NCI-H2171 (cell line): Measurements from ENCODE around the gene CDC42BPG.

Experiments used
- DNase-seq: peaks from one replicate; lab custom pipeline; 2025; lab: John Stamatoyannopoulos, UW

CDC42BPG gene

GRCh38 chr11:64879244-64879900 lies 34.9 kb upstream of the CDC42BPG start:
- DNase-seq: no peak

DNA sequence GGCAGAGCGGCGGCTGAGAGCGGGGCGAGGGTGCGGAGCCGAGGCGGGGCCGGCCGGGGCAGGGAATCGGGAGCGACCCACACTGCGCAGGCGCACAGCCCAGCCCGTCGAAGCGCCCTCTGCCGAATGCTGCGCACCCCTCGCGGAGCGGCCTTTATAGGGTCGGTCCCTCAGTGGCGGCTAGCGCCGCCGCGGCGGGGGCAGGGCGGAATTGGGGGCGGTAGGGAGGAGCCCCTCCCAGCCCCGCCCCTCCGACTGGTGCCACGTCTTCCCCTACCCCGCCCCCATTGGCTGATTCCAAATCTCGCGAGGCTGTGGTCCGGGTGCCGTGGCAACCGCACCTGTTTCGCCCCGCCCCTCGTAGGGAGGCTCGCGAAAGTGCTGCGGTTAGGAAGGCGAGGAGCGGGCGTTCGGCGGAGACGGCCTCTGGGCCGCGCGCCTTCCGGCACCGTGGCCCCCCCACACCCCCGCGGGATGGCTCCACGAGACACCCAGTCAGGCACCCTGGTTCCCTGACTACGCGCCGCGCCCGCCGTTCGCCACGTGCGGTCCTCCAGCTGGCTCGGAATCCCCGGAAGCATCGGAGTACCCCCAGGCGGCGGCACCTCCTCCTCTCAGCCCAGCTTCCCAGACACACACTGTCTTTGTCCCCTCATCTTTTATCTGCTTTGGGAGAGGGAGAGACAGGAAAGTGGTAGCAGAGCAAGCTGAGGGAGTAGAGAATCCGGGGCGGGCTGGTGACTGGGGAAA lies 34.2 kb upstream of the CDC42BPG start, which contains the start of gene EHD1:
EHD1 (minus strand) TSS at position 128 of the 750 bp plus-strand sequence. CDS start 157 bp downstream, outside the sequence.
- DNase-seq: peak; percentile 99

GRCh38 chr11:64878223-64878493 lies 33.7 kb upstream of the CDC42BPG start:
- DNase-seq: no peak

GRCh38 chr11:64877390-64878222 lies 33.2 kb upstream of the CDC42BPG start:
- DNase-seq: no peak

- no peak for DNase-seq
Observed at GRCh38 chr11:64876835-64877341, 32.4 kb upstream of the CDC42BPG start.

GRCh38 chr11:64876229-64876750 lies 31.8 kb upstream of the CDC42BPG start:
- no peak for DNase-seq

GRCh38 chr11:64875369-64876228 lies 31.1 kb upstream of the CDC42BPG start:
- no peak for DNase-seq

DNA sequence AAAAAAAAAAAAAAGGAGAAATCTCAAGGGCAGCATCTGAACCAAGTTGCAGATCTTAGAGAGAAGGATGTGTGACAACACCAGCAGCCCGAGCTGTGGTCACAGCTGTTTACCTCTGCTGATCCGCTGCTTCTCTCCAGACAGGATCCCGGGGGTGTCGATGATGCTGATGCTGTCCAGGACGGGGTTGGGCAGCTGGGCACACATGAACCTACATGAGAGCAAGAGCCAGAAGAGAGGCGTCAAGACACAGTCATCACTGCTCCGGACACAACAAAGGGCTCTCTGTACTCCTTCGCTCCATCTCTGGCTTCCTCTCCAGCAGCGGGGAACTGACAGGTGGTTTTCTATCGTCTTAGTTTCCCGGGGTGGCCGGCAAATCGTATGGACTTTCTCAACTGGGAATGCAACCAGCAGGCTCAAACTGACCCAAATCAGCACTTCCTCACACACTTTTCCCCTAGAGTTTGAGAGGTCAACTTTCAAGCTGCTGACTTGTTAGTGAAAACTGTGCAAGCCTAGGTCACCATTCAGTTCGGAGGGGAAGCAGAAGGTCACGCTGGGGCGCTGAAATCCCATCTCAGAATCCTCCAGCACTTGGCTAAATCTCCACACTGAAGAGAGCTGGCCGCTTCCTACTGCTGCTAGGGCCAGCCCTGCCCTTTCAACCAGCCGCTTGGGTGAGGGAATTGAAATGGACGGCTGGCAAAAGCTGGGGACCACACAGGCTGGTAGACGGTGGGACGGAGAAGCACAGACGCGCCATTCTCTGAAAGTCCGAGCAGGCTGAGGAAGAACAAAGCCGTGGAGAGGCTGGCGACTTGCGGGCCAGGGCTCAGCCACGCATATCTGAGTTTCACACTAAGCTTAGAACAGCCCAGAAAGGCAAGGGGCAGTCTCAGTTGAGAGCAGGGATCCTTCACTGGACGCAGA lies 30.1 kb upstream of the CDC42BPG start:
- no peak for DNase-seq

- no peak for DNase-seq
Observed at GRCh38 chr11:64872790-64873488, 28.5 kb upstream of the CDC42BPG start.

DNA sequence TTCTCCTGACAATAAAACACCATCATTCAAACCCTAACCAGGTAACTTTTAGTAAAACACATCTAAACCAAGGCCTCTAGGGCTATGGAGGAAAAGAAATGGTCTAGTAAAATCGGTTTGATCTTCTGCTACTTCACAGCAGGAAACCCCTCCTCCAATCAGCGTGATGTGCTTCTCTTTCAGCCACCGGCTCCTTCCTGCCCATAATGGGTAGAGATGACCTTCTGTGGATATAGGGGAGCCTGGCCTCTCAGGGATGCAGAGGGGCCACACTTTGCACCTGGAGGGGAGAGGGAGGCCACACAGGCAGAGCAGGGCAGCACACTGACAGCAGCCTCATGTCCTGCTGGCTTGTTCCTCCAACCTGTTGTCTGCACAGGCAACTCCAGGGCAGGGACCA lies 27.0 kb upstream of the CDC42BPG start:
- DNase-seq: no peak

DNA sequence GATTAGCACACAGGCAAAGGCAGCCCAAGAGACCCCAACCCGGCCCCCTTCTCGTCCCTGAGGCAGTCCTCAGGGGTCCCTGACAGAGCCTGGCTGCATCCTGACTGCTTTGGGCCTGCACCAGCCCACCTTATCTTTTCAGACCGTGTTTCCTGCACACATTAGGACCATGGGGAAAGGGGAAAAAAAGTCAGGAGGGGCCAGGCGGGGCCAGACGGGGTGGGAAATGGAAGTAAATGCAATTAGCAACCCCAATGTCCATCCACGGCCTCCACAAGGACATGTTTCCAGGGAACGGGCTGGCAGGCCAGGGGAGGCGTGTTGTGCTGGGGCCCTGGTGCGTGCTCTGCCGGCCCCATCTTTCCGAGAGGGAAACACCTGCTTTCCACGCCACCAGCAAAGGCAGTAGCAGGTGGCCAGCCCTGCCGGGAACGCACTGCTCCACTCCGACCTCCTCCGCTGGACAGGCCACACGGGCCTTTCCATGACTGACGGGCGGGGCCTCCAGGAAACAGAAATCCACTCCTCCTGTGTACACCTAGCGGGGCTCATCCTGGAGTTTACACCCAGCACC lies 26.5 kb upstream of the CDC42BPG start:
- no peak for DNase-seq

GRCh38 chr11:64870176-64870892 lies 25.9 kb upstream of the CDC42BPG start:
- no peak for DNase-seq

DNA sequence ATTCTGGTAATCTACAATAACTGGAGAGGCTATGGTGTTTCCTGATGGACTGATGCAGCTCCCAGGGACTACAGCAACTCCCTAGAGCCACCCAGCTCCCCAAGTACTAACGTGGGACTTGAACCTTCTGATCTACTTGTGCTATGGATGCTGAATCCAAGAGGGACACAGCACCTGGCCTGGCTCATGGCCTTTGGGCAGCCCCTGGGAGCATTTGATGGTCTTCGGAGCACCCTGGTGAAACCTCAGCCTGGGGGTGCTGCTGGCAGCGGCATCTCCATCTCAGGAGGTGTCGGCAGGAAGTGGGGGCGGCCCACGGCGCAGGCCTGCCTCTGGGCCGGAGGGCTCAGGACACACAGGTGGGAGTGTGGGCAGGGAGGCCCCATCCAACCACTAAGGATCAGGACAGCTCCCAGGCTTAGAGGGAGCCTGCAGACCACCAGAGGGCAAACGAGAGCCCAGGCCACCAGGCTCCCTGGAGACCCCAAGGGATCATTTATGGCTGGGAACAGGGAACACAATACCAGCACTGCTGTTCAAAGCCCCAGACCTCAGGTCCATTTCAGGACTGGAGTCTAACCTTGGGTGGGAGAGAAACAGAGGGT lies 25.2 kb upstream of the CDC42BPG start:
- no peak for DNase-seq

- DNase-seq: no peak
Observed at GRCh38 chr11:64868904-64869570, 24.6 kb upstream of the CDC42BPG start.

DNA sequence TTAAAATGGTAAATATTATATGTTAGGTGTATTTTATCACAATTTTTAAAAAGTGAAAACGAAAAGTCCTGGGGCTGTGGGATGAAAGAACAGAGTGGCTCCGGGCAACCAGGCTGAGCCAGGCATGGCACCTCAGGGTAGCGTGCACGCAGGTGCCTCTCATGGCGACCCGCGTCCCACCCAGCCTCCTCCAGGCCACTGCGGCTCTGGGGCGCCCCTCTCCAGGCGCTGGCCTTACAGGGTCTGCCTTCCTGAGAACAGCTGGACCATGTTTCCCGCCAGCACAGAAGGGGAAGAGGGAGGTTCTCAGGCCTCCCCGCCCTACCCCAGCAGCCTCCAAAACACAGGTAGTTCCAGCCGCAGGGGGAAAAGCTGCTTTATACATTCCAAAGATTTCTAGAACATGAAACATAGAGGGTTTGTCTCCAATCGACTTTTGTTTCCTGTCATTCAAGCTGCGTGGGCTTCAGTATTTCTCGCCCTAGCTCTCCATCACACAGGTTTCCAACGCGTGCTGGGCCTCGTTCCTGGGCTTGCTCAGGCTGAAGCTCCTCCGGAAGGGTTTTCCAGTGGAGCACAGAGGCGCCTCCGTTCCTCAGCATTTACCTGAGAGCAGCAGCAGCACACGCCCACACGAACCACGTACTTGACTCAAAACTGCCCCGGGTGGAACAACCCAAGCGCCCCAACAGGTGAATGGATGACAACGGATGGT lies 23.5 kb upstream of the CDC42BPG start:
- DNase-seq: no peak

- DNase-seq: no peak
Observed at GRCh38 chr11:64866173-64866491, 21.7 kb upstream of the CDC42BPG start.
